HG02970 (cell line): ENCODE data around the gene FADS1.

Experiments
- ATAC-seq: cut with Tn5 transposase; IDR thresholded peaks from one replicate; pipeline ENCODE4 v1.9.1; 2021; ENCODE audit warnings: mild to moderate bottlenecking, moderate library complexity, moderate number of reproducible peaks; ENCODE audit not compliant: unreplicated experiment, low FRiP score

FADS1 gene

GRCh38 chr11:61765550-61766253 is 51.1 kb downstream of the FADS1 start:
- no peak for ATAC-seq

- ATAC-seq, result no peak
These were observed 52.1 kb downstream of the FADS1 start for GRCh38 chr11:61764606-61765260.

GRCh38 chr11:61763930-61764605 is 52.7 kb downstream of the FADS1 start:
- ATAC-seq, result no peak

GRCh38 chr11:61762798-61763197 is 54.0 kb downstream of the FADS1 start:
- no peak for ATAC-seq

- ATAC-seq, result no peak
These were observed 54.6 kb downstream of the FADS1 start for GRCh38 chr11:61762223-61762615.

GRCh38 chr11:61761440-61762222 is 55.2 kb downstream of the FADS1 start:
- ATAC-seq, result no peak

- no peak for ATAC-seq
These were observed 55.9 kb downstream of the FADS1 start for GRCh38 chr11:61760946-61761345.

GRCh38 chr11:61757213-61757862 is 59.5 kb downstream of the FADS1 start:
- no peak for ATAC-seq

- ATAC-seq, result no peak
These were observed 60.2 kb downstream of the FADS1 start for GRCh38 chr11:61756452-61757212.

GRCh38 chr11:61756147-61756451 is 60.7 kb downstream of the FADS1 start:
- no peak for ATAC-seq

- no peak for ATAC-seq
These were observed 62.0 kb downstream of the FADS1 start for GRCh38 chr11:61754534-61755482.

- ATAC-seq, result no peak
These were observed 63.1 kb downstream of the FADS1 start for GRCh38 chr11:61753672-61754071.

GRCh38 chr11:61752925-61753521 is 63.8 kb downstream of the FADS1 start:
- ATAC-seq, result no peak

- no peak for ATAC-seq
These were observed 64.5 kb downstream of the FADS1 start, which contains the start of gene MYRF for GRCh38 chr11:61752117-61752924. MYRF (plus strand) TSS chr11:61752636; CDS start chr11:61752745, 109 bp downstream.

GRCh38 chr11:61751384-61751783 is 65.4 kb downstream of the FADS1 start:
- ATAC-seq, result no peak

- no peak for ATAC-seq
These were observed 66.1 kb downstream of the FADS1 start for GRCh38 chr11:61750631-61751273.
